GM21367 (cell line): ENCODE data around the gene CNIH3.

Experiments
- ATAC-seq: cut with Tn5 transposase; IDR thresholded peaks from one replicate; pipeline ENCODE4 v1.9.1; 2021; ENCODE audit not compliant: unreplicated experiment

CNIH3 gene

GRCh38 chr1:224767676-224768075 lies 151.6 kb downstream of the CNIH3 start:
- ATAC-seq: no peak

- no peak for ATAC-seq
These were observed 152.9 kb downstream of the CNIH3 start for GRCh38 chr1:224768971-224769370.

DNA sequence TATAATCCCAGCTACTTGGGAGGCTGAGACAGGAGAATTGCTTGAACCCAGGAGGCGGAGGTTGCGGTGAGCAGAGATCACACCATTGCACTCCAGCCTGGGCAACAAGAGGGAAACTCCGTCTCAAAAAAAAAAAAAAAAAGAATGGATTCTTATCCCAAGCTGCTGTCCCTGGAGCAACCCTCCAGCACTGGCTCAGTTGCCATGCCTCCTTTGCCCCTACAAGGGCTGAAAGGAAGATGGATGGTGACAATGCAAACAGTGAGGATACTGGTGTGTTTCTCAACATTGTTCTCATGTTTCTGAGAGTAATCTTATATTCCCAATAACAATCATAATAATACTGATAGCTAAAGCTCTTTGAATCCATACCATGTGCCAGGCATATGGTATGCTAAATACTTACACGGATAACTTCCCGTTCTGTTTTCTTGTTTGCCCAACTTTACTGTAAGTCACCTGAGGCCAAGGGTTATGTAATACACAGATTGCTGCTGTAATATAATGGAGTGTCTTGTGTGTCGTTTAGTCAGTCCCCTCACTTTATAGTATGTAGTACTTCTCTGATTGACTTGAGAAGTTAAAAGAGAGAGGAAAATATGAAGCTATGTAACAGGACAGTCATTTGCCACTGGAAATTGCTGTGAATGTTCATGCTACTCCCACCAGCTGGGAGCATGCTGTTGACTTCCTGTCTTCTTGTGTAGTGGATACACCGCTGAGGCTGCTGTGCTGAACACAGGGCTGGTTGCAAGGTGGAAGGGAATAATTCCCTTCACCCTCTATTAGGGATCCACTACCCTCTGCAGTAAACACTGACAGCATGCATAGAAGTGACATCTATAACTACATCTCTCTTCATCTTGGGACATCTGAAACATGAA lies 153.6 kb downstream of the CNIH3 start:
- ATAC-seq: no peak

DNA sequence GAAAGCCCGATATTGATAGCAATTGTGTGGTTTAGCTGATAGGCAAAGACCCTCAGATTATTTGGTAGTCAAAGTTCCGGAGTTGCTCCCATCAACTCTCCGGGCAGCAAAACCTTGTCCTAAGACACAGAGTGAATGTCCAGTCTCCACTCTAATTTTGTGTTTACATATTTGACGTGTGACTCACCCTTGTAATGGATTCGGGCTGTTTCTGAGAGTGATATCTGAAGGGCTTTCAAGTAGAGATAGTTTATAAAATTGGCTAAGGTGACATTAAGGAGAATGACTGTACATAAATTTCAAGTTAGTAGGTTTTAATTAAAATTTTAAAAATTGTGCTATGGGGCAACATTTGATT lies 154.2 kb downstream of the CNIH3 start:
- ATAC-seq: no peak

DNA sequence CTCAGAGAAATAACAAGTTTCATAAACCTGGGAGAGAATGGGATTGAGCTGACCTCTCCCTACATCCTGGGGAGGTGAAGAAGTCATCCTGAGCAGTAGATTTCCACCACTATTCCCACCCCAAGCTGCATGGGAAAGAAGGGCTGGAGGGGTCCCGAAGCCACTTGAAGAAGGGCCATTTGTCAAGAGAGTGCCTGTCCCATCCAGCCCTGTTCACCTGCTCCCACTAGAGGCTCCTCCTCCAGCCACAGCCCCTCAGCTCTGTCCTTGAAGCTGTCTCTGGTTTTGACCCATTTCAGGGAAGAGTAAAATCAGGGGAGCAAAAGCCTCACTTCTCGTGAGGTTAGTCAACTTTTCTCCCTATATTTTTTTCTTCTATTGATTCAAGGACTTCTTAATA lies 157.5 kb downstream of the CNIH3 start:
- ATAC-seq: no peak

DNA sequence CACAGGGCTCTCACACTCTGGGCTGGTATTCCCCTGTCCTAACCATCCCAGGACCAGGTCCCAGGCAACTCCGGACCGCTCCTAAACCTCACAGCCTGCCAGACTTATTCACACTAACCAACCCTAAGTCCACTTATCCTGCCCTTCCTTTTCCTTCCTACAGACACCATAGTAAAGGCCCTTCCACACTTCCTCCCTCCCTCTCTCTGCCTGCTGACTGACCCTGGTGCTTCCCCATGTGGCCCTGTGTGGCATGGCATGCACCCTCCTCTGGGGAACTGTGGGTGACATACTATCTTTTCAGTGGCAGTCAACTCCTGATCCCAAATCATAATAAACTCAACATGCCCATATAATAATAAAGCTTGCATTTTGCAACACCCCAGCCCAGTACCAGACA lies 158.3 kb downstream of the CNIH3 start:
- ATAC-seq: peak; percentile 80

DNA sequence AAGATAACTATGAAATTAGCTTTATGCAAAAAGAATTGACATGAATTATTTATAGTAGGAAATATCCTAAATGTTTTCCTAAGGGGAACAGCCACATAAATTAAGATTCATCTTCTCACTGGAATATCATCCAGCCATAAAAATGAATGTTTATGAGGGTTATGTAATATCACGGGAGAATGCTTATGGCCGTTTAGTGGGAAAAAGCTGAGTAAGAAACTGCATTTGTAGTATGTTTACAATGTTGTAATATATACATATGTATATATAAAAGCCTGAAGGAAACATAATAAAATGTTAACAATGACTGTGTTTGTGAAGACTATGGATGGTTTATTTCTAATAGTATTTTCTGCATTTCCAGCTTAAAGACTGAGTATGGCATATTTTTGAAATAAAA lies 161.1 kb downstream of the CNIH3 start:
- ATAC-seq: no peak

DNA sequence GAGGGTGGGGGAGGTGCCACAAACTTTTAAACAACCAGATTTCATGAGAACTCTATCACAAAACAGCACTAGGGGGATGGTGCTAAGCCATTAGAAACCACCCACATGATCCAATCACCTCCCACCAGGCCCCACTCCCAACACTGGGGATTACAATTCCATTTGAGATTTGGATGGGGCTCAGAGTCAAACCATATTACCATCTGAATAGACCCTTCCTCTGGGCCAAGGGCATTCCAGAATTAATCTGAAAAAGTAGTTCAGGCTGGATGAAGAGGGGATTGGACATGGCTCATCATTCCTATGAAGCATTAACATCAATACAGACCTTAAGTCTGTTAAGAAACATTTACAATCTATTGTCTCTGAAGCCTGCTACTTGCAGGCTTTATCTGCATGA lies 163.4 kb downstream of the CNIH3 start:
- no peak for ATAC-seq

DNA sequence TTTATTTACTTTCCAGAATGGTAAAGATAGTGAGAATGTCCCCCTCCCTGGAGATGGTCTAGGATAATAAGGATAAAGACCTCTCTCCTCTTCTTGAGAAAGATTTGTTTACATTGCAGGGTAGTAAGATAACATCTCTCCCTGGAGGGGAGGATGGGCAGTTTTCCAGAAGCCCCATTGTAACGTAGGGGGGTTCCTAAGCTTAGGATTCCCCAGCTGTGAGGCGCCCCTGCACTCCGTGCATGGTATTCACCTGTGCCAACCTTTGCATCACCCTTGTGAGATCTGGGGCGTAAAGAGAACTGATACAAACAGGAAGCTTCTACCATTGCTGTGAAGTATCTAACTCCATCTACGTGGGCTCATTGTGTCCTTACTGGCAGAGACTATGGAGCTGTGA lies 164.6 kb downstream of the CNIH3 start:
- ATAC-seq: no peak

DNA sequence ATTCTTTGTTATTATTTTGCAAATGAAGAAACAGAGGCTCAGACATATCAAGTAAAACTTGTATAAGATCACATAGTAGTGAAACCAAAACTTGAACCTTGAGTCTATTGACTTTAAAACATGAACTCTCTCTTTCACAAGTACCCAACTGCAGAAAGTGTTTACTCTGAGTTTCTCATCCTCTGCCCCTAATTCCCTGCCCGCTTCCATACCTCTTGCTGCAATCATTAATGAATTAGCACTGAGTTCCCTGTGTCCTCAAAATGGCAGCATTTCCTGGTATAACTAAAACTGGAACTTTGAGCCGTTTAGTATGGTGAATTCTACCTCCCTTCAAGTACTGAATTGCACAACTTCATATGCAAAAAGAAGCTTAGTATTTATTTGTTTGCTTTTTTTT lies 165.7 kb downstream of the CNIH3 start:
- peak; percentile 54 for ATAC-seq

DNA sequence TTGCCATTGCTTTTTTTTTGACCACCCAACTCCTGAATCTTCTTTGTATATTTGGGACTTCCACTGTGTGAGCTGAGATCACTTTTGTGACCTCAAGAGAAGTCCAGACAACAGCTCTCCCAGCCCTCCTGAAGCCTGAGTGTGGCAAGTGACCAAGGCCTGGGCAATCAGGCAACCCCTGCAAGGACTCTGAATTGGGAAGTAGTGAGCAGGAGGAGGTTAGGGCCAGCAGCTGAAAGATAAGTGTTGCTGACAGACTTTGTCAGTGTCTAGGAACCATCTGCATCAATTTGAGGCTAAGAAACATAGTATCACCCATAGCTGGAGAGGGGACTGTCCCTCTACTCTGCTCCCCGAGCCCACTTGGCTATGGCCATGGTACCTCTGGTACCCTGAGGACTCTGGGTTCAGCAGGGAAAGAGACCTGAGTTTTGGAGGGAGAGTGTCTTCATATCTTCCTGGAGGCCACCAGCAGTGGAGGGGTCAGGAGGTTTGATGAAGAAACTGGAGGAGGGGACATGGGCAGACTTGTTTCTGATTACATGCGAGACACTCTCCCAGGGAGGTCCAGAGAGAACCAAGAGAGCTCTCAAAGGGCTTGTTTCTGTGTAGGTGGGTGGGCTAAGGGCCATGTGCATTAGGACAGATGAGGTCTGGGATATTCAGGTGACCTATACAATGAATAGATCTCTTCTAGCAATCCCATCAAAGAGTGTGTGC lies 166.3 kb downstream of the CNIH3 start:
- ATAC-seq: no peak

DNA sequence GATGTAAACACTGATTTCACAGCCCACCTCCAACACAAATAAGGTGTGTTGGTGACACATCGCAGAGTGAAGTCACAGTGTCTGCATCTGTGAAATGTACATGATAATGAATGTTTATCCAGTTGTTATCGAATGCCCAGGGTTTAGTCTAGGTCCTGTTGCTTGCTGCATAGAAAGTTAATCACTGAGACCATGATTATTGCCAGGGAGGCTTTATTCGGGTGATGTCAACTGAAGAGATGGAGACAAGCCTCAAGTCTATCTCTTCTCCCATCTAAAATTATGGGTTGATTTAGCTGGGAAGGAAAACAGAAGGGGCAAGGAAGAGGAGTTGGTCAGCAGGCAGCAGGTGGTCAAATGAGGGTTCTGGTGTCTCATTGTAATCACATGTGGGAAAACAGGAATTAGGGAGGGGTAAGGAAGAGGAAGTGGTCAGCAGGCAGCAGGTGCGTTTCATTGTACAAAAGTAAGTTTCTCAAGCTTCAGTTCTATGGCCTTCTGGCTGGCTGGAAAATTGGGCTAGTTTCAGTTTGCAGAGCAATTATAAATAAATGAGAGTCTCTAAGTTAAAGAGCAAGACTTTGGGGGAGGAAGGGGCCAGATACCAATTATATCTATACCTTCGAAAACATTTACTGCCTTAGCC lies 167.0 kb downstream of the CNIH3 start:
- ATAC-seq: peak; percentile 68

DNA sequence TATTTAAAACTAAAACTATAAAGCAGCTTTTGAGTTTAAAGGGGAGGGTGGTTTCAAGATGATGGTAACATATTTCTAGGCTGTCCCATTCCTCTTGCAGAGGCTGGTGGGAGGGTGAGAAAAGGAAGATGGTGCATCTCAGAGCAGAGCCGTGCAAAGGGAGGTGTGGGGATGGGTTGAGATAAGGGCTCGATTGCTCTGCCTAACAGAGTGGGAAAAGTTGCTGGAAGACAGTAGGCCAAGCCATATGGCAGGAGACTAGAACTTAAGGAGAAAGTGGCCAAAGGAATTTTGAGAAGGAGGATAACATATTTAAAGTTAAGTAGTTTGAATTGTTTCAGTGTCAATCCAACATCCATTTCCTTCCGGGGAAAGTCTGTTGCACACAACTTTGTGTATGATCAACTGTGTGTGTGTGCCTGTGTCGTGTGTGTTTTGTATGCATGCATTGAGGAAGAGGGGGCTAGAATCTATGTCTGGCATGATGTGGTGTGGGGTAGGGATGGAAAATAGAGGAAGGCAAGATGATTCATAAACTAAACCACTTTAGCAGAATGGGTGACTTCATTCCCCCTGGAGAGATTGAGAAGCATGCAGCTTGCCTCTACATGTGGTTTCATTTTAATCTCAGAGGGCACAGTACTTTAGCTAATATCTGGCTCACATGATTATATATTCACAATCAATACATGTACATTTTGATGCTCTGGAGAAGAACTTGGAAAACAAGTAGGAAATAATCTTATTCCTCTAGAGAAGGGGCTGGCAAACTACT lies 168.3 kb downstream of the CNIH3 start:
- no peak for ATAC-seq

GRCh38 chr1:224785040-224785328 lies 168.9 kb downstream of the CNIH3 start:
- ATAC-seq: no peak

- no peak for ATAC-seq
These were observed 169.5 kb downstream of the CNIH3 start for GRCh38 chr1:224785622-224786021.

DNA sequence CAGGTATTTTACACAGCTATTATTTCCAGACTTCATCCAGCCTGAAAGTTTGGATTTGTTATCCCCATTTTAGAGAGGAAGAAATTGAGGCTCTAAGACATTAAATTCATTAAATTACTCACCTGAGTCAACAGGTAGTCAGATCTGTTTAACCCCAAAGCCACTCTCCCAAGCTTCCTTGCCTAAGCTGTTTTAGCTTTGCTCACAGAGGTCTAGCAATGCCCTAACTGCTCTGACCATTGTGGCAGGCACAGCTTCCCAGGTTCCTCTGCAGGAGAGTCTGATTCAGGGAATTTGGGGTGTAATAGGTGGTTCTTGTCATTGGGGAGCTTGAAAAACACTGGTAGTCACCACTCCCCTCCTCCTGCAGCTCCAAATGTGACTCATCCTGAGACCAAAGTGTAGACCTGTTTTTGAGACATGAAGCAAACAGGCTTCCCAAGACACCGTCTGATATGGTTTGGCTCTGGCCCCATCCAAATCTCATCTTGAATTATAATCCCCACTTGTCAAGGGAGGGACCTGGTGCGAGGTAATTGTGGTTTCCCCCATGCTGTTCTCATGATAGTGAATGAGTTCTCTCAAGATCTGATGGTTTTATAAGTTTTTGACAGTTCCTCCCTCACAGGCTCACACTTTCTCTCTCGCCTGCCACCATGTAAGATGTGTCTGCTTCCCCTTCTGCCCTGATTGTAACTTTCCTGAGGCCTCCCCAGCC lies 170.6 kb downstream of the CNIH3 start:
- no peak for ATAC-seq

- no peak for ATAC-seq
These were observed 173.2 kb downstream of the CNIH3 start for GRCh38 chr1:224789311-224789710.
